D721Med (cell line): ENCODE results near the gene SESN1.
"Not testable (repeated sequence)": the region's sequence is repeated elsewhere in the genome, so short reads cannot be mapped to it uniquely, and the experiment has no call there.

Experiments
- DNase-seq: peaks from one replicate; pipeline ENCODE4 v3.0.0; 2011; ENCODE audit warnings: low spot score; ENCODE audit not compliant: insufficient read length
- FAIRE-seq: peaks from 2 replicates; lab custom pipeline; 2011; peaks lifted over from hg19 to GRCh38; lab: Jason Lieb, UNC
- CTCF ChIP-seq: IDR thresholded peaks from 2 replicates; pipeline ENCODE4 v1.5.1; 2012; ENCODE audit warnings: mild to moderate bottlenecking, control low read depth; ENCODE audit not compliant: insufficient read depth; ENCODE audit errors: missing control alignments

SESN1 gene

GRCh38 chr6:109094416-109095035, at the start of gene SESN1:
TSS of gene SESN1 (minus strand) at chr6:109094846. CDS start at chr6:109094073, 773 bp downstream.
- TF ChIP-seq CTCF: no peak
- DNase-seq (peak; percentile 52), FAIRE-seq (no peak)

- no peak for TF ChIP-seq CTCF
- FAIRE-seq: peak; percentile 80
Observed at GRCh38 chr6:109143191-109143590, 48.5 kb upstream of the SESN1 start.

GRCh38 chr6:109142067-109142466, 47.4 kb upstream of the SESN1 start:
- not testable (repeated sequence) for FAIRE-seq, DNase-seq

More at GRCh38 chr6:109143191-109143590, 48.5 kb upstream of the SESN1 start:
- no peak for DNase-seq

GRCh38 chr6:109139109-109139508, 44.5 kb upstream of the SESN1 start:
- DNase-seq (no peak), FAIRE-seq (no peak)
- TF ChIP-seq CTCF: no peak

- FAIRE-seq, DNase-seq: not testable (repeated sequence)
Observed at GRCh38 chr6:109136530-109136929, 41.9 kb upstream of the SESN1 start.

- not testable (repeated sequence) for FAIRE-seq, DNase-seq
Observed at GRCh38 chr6:109136039-109136438, 41.4 kb upstream of the SESN1 start.

GRCh38 chr6:109135600-109135999, 41.0 kb upstream of the SESN1 start:
- FAIRE-seq: not testable (repeated sequence)

GRCh38 chr6:109130065-109130464, 35.4 kb upstream of the SESN1 start:
- peak; percentile 11 for FAIRE-seq
- TF ChIP-seq CTCF: no peak
- no peak for DNase-seq

More at GRCh38 chr6:109135600-109135999, 41.0 kb upstream of the SESN1 start:
- DNase-seq: not testable (repeated sequence)

GRCh38 chr6:109125504-109125903, 30.9 kb upstream of the SESN1 start:
- DNase-seq (no peak), FAIRE-seq (no peak)
- TF ChIP-seq CTCF: no peak
